CD8-positive, alpha-beta memory T cell (primary cell): ENCODE data around the gene GNG7. TPM values are rescaled to one million over a fixed set of nuclear protein-coding genes. Genes with fewer than 3 reads are reported as not detected.
A peak's percentile ranks its signal among the peaks of the same experiment; 100 is the strongest.

Experiments used
- CTCF ChIA-PET: fragments of 350-600 bp; sonication (Branson Sonifier 250); formaldehyde crosslinking; loops from one replicate; lab custom pipeline; 2021; ENCODE audit warnings: antibody characterized with exemption; lab: Charles Lee
- POLR2A ChIA-PET: fragments of 350-600 bp; sonication (Branson Sonifier 250); formaldehyde crosslinking; loops from one replicate; lab custom pipeline; 2021; ENCODE audit warnings: antibody characterized with exemption; lab: Charles Lee
- DNase-seq, 5 donors: peaks; one replicate each; pipeline versions ENCODE4 v3.0.0 to v3.0.0-alpha.2; 2020 to 2022; ENCODE audit warnings: mixed read lengths in 1 of 5
- H3K27ac ChIP-seq: one replicate; pipeline ENCODE4 v1.7.0; 2013; ENCODE audit warnings: low read depth, mild to moderate bottlenecking, low read length, moderate library complexity
- H3K27me3 ChIP-seq: 2 replicates; pipeline ENCODE4 v1.7.0; 2013; ENCODE audit warnings: low read length, mild to moderate bottlenecking; ENCODE audit not compliant: insufficient read depth, poor library complexity, severe bottlenecking
- H3K36me3 ChIP-seq: 2 replicates; pipeline ENCODE4 v1.7.0; 2013; ENCODE audit warnings: mild to moderate bottlenecking, low read length, moderate library complexity; ENCODE audit not compliant: insufficient read depth
- H3K4me1 ChIP-seq: 2 replicates; pipeline ENCODE4 v1.7.0; 2013; ENCODE audit warnings: mild to moderate bottlenecking, low read length, moderate library complexity; ENCODE audit not compliant: insufficient read depth
- H3K4me3 ChIP-seq: 2 replicates; pipeline ENCODE4 v1.7.0; 2013; ENCODE audit warnings: mild to moderate bottlenecking, low read length
- H3K9me3 ChIP-seq: 2 replicates; pipeline ENCODE4 v1.7.0; 2013; ENCODE audit warnings: mild to moderate bottlenecking, low read length
- H3K27ac Mint-ChIP-seq, 8 donors: one replicate each; pipeline ENCODE4 v1.8.0; 2020 to 2021; ENCODE audit warnings: mixed read lengths in 8 of 8, mild to moderate bottlenecking in 6 of 8, inconsistent platforms in 3 of 8, moderate library complexity in 3 of 8
- H3K27me3 Mint-ChIP-seq, 2 donors: one replicate each; pipeline ENCODE4 v1.8.0; 2020 to 2021; ENCODE audit warnings: mixed read lengths in 2 of 2, mild to moderate bottlenecking in 1 of 2, moderate library complexity in 1 of 2
- H3K36me3 Mint-ChIP-seq, 3 donors: one replicate each; pipeline ENCODE4 v1.8.0; 2020 to 2021; ENCODE audit warnings: mixed read lengths in 3 of 3, inconsistent platforms in 1 of 3, mild to moderate bottlenecking in 1 of 3
- H3K4me1 Mint-ChIP-seq, 3 donors: one replicate each; pipeline ENCODE4 v1.8.0; 2020 to 2021; ENCODE audit warnings: mixed read lengths in 3 of 3, inconsistent platforms in 1 of 3, mild to moderate bottlenecking in 1 of 3
- H3K4me3 Mint-ChIP-seq, 7 donors: one replicate each; pipeline ENCODE4 v1.8.0; 2020 to 2021; ENCODE audit warnings: mixed read lengths in 7 of 7, mild to moderate bottlenecking in 6 of 7, moderate library complexity in 4 of 7, inconsistent platforms in 2 of 7
- H3K9me3 Mint-ChIP-seq, 5 donors: one replicate each; pipeline ENCODE4 v1.8.0; 2020 to 2022; ENCODE audit warnings: mixed read lengths in 5 of 5, mild to moderate bottlenecking in 3 of 5, moderate library complexity in 2 of 5, inconsistent platforms in 1 of 5
- polyA plus RNA-seq: library from polyadenylated mRNA; unstranded; fragments of 300-500 nt; fragmentation: Illumina TruSeq; gene quantifications from one replicate; pipeline ENCODE4 v1.2.3, GENCODE V29; 2021
- total RNA-seq, 2 experiments: library from RNA; stranded (reverse); gene quantifications; one replicate each; pipeline ENCODE4 v1.2.3, GENCODE V29; 2021

The GNG7 gene
- total and polyA plus RNA-seq, 3 experiments from 2014 or later, result 0.40 to 1.2 (median 0.53) TPM

GRCh38 chr19:2461751-2462634, 240.5 kb downstream of the GNG7 start:
- Histone ChIP-seq H3K9me3 (no peaks in the 10 kb centered on the region), H3K4me3 (peak overlapping the region; percentile 73), H3K4me1 (peaks cover 12% of the 10 kb centered on the region), H3K27ac (no peak overlapping the region), H3K27me3 (no peaks in the 10 kb centered on the region), H3K36me3 (no peaks in the 10 kb centered on the region)
- peaks cover 0 to 1% of the 10 kb centered on the region in 2 donors for H3K27me3 Mint-ChIP-seq
- peak overlapping the region in 2 of 8 donors; percentile 43 to 94 for H3K27ac Mint-ChIP-seq
- POLR2A ChIA-PET, result interaction anchor here (0.6 to 1.0 kb wide), 3 partner anchors 14 to 239 kb away, joined by 3 to 6 read pairs (median 5); partner anchors contain the start of gene GADD45B
- CTCF ChIA-PET, result interaction anchor here (1.4 to 2.1 kb wide), 2 partner anchors 11 to 152 kb away, joined by 4 to 6 read pairs; no protein-coding TSS in a partner anchor
- H3K9me3 Mint-ChIP-seq, result no peaks in the 10 kb centered on the region
- peaks cover 8 to 13% (median 11%) of the 10 kb centered on the region in 3 donors for H3K4me1 Mint-ChIP-seq
- no peaks in the 10 kb centered on the region for H3K36me3 Mint-ChIP-seq
- peak overlapping the region; percentile 75 to 87 (median 79) for H3K4me3 Mint-ChIP-seq
- DNase-seq, result peak in 4 of 5 donors; percentile 33 to 55 (median 35)

Other genes starting within 250 kb of the GNG7 start
- 100 to 1,000 TPM; 110 to 116 TPM for gene LMNB2, start 245.7 kb downstream of the GNG7 start, total RNA-seq
- 13.1 TPM for gene LMNB2, start 245.7 kb downstream of the GNG7 start, polyA plus RNA-seq
- gene GADD45B, start 226.6 kb downstream of the GNG7 start, total RNA-seq, result 10 to 100 TPM; 51.1 to 53.7 TPM
- 90.7 TPM for gene GADD45B, start 226.6 kb downstream of the GNG7 start, polyA plus RNA-seq
- under 1 TPM in 1 of 2 experiments, not detected in 1; 0.18 TPM for gene DIRAS1, start 18.7 kb upstream of the GNG7 start, total RNA-seq
- gene DIRAS1, start 18.7 kb upstream of the GNG7 start, polyA plus RNA-seq, result not detected
- gene SLC39A3, start 37.3 kb upstream of the GNG7 start, total RNA-seq, result 10 to 100 TPM; 44.1 to 51.3 TPM
- 35.4 TPM for gene SLC39A3, start 37.3 kb upstream of the GNG7 start, polyA plus RNA-seq
- gene SGTA, start 80.6 kb upstream of the GNG7 start, total RNA-seq, result 10 to 100 TPM; 87.8 to 93.9 TPM
- 39.7 TPM for gene SGTA, start 80.6 kb upstream of the GNG7 start, polyA plus RNA-seq
- gene THOP1, start 82.8 kb upstream of the GNG7 start, total RNA-seq, result 100 to 1,000 TPM; 169 to 178 TPM
- gene THOP1, start 82.8 kb upstream of the GNG7 start, polyA plus RNA-seq, result 40.2 TPM
- 1 to 10 TPM; 2.1 to 2.3 TPM for gene ZNF554, start 117.2 kb upstream of the GNG7 start, total RNA-seq
- gene ZNF554, start 117.2 kb upstream of the GNG7 start, polyA plus RNA-seq, result 5.7 TPM
- gene ZNF555, start 138.8 kb upstream of the GNG7 start, total RNA-seq, result 1 to 10 TPM; 2.5 to 3.0 TPM
- gene ZNF555, start 138.8 kb upstream of the GNG7 start, polyA plus RNA-seq, result 4.5 TPM
- gene ZNF556, start 164.6 kb upstream of the GNG7 start, total RNA-seq, result not detected
- not detected for gene ZNF556, start 164.6 kb upstream of the GNG7 start, polyA plus RNA-seq
- 1 to 10 TPM; 4.4 TPM for gene ZNF57, start 198.2 kb upstream of the GNG7 start, total RNA-seq
- 3.2 TPM for gene ZNF57, start 198.2 kb upstream of the GNG7 start, polyA plus RNA-seq
- gene ZNF77, start 242.3 kb upstream of the GNG7 start, total RNA-seq, result 1 to 10 TPM; 3.8 to 4.1 TPM
- gene ZNF77, start 242.3 kb upstream of the GNG7 start, polyA plus RNA-seq, result 3.1 TPM